Measurements from ENCODE around the gene SWSAP1.
"Not testable (repeated sequence)": the region's sequence is repeated elsewhere in the genome, so short reads cannot be mapped to it uniquely, and the experiment has no call there.

The SWSAP1 gene

DNA sequence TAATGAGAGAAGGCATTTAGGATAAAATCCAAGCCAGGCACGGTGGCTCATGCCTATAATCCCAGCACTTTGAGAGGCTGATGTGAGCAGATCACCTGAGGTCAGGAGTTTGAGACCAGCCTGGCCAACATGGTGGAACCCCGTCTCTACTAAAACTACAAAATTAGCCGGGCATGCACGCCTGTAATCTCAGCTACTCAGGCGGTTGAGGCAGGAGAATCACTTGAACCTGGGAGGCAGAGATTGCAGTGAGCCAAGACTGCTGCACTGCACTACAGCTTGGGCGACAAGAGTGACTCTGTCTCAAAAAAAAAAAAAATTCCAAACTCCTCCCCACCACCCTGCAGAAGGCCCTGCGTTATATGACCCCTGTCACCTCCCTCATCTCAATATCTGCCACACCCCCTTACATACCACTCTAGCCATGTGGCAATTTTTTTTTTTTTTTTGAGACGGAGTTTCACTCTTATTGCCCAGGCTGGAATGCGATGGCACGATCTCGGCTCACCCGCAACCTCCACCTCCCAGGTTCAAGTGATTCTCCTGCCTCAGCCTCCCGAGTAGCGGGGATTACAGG, 4.9 kb downstream of the SWSAP1 start:
- DNase-seq: not testable (repeated sequence)

DNA sequence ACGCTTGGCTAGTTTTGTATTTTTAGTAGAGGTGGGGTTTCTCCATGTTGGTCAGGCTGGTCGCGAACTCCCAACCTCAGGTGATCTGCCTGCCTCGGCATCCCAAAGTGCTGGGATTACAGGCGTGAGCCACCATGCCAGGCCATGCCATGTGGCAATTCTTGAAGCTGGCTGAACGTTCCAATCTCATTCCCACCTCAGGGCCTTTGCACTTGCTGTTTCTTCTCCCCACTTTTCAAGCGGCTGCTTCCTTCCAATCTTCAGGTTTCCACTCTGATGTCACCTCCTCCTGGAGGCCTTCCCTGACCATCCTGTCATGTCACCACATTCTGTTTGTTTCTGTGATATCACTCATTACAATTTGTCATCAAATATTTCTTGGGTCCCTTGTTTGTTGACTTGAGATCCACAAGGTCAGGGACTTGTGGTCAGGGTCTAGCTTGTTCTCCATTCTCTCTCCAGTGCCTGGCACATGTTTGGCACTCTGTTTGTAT, 5.4 kb downstream of the SWSAP1 start:
- DNase-seq: no peak

DNA sequence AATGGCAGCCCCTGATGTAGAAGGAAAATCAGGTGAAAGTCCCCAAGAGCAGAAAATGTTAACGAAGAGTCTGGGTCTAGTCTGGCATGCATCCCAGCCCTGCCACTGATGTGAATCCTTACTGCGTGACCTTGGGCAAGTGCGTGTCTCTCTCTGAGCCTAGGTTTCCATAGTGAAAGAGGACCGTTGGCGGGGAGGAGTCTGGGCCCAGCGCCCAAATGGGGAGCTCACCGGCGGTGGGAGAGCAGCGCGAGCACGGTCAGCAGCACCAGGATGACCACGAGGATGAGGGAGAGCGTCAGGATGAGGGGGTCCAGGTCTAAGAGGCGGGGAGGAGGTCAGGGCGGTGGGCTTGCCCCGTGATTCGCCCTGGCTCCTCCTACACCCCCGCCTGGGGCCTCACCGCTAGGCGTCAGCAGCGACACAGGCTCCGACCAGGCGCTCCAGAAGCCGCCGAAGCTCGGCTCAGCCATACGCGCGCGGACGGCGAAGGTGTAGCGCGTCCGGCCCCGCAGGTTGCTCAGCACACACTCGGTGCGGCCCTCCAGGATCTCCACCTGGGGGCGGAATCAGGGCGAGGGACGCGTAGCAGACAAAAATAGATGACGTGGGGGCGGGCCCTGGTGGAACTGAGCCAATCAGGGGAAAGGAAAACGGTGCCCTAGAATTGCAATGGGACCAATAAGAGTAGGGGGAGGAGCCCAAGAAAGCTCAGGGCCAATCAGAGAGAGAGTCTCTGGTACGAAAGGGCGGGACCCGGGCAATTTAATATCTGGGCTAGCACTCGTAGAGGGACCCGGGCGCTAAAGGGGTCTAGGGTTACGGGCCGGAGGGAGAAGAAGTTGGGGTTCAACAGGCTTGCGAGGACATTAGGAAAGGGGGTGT, 6.4 kb downstream of the SWSAP1 start:
- DNase-seq: peak; percentile 71

DNA sequence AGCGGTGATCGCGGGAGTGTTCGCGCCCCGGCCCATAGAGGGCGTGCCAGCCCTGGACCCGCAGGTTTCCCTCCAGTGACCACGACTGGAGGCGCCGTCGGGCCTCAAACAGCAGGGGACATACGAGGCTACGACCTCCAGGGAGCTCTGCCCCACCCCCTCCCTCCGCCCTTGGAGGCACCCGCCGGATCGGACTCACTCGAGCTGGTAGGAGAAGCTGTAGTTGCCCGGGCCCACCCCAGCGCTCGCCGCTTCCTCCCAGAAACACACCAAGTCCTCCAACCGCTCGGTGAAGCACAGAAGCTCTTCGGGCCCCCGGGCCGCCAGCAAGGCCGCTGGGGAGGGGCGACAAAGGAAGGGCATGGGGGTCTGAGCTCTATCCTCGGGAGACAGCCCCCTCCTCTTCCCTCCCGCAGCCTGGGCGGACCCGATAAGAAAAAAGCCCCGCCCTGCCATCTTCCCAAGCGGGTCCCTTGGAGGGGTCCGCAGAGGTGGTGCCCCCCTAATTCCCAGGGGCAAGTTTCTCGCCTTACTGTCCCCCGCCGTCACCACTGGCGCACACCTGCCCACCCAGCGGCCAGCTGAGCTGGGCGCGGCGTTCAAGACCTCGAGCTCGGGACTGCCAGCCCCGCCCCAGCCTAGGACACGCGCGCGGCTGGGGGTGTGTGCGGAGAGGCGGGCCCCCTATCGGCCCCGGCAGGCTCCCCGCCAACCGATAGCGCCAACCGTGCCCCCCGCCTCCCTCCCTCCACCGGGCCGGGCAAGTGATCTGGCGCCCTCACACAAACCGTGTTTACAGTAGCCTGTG, 8.6 kb downstream of the SWSAP1 start:
- DNase-seq: no peak

DNA sequence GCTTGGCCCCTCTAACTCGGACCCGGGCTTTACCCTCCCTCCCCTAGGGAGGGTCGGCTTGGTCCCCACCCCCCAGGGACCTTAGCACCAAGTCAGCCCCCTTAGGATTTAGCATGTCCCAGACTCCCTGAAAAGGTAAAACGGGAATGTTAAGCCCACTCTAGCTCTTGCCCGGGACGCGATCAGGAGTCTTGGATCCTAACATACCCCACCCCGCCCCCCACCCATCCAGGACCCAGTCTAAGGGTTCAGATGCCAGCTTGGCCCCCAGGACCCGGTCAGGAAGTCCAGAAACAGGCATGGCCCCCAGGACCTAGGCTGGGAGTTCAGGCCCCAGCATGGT, 9.2 kb downstream of the SWSAP1 start:
- no peak for DNase-seq

DNA sequence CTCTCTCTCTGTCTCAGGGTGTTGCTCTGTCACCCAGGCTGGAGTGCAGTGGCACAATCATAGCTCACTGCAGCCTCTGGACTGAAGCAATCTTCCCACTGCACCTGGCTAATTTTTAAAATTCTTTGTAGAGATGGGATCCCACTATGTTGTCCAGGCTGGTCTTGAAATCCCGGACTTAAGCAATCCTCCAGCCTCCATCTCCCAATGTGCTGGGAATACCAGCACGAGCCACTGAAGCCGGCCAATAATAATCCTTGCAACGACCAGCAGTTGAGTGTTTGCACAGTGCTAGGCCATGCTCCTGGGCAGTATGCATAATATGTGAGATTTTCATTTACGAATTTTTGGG, 10.3 kb downstream of the SWSAP1 start:
- no peak for DNase-seq

DNA sequence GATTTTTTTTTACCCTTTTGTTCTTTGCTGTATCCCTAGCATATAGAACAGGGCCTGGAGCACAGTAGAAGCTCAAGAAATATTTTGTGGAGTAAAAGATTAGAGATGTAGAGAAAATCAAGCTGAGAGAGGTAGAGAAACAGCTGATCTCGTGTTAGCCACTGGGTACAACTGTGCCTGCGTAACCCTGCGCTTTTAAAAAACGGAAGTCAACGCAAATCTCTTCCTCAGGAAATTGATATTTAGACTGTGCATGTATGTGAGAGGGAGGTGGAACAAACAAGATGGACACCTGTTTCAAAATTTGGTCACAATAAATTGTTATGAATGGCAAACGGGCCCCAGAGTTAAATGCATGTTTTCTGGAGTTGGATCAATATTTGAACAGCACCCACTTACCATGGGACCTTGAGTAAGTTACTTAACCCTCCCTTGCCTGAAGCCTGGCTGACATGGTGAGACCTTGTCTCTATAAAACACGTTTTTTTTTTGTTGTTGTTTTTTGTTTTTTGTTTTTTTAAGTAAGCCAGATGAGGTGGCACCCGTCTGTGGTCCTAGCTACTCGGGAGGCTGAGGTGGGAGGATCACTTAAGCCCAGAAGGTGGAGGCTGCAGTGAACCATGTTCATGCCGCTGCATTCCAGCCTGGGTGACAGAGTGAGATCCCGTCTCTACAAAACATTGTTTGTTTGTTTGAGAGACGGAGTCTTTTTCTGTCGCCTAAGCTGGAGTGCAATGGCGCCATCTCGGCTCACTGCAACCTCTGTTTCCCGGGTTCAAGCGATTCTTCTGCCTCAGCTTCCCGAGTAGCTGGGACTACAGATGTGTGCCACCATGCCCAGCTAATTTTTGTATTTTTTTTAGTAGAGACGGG, 12.9 kb downstream of the SWSAP1 start:
- no peak for DNase-seq

DNA sequence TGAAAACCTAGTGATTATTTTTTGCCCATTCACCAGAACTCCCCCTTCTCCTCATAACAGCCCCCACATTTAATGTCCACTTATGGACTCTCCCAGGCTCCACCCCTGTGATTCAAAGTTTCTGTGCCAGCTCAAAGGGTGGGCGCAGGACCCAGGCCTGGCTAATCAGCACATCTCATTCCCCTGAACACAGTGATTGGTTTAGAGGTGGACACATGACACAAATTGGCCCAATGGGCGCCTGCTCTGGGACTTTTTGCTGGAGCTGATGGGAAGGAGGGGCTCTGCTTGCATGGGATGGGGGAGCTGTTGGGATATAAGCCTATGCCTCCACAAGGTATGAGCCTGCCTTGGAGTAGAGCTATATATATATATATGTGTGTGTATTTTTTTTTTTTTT, 15.9 kb downstream of the SWSAP1 start:
- DNase-seq: no peak

DNA sequence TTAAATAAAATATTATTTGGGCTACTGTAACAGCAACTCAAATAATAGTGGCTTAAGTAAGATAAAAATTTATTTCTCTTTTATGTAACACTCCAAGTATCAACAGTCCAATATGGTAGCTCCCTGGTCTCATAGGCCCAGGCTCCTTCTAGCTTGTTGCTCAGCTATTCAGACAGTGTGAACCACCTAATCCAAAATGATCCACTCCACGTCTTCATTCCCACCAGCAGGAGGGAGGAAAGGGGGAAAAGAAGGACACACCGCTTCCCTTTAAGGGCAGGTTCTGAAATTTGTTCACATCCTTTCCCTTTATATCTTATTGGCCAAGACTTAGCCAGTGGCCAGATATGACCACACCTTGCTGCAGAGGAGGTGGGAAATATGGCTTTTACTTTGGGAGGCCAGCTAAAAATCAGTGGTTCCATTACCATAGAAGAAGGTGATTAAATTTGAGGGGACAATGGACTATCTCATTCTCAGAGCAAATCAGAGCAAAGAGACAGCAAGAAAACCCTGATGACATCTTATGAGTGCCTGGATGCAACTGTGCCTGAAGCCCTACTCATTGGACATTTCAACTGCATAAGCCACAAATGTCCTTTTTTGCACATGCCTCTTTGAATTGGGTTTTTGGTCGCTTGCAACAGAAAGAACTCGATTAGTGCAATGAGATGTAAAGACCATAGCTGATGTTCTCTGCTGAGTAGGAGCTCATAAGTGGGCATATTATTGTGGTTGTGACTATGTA, 16.6 kb downstream of the SWSAP1 start:
- DNase-seq: no peak

DNA sequence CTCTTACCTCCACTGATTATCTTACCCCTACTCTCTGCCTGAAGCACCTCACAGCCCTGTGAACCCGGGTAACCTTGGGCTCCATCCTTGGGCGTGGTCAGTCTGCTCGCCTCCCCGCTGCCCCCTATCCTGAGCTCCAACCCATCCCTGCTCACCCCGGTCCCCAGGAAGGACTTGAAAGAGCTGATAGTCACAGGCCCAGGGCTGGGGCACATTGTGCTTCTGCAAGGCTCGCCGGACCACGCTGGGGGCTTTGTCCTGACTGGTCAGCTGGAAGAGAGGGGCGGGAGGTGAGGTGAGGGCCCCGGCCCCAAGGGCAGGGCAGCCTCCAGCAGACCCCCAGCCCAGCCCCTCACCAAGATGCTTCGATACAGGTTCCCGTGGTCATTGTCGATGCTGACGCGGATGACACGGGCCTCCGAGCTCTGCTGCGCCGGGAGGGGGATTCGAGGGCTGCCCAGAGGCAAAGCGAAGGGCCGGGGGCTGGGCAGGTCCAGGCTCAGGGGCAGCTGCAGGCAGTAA, 22.7 kb downstream of the SWSAP1 start:
- no peak for DNase-seq

DNA sequence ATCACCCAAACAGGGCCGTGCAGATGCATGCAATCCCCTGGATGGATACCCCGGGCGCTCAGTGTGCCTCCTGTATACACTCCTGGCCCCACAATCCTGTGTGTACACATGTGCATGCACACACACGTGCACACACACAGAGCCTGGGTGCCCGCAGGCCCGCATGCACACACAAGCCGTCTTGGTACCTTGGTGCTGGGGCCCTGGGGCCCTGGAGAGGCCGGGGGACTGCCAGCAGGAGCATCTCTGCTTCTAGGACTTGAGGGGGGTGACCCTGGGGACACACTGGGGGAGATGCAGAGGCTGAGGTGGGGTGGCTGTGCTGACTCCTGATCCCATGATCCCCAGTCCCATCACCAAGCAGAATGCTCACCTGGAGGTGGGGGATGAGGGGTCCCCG, 25.2 kb downstream of the SWSAP1 start:
- DNase-seq: no peak

DNA sequence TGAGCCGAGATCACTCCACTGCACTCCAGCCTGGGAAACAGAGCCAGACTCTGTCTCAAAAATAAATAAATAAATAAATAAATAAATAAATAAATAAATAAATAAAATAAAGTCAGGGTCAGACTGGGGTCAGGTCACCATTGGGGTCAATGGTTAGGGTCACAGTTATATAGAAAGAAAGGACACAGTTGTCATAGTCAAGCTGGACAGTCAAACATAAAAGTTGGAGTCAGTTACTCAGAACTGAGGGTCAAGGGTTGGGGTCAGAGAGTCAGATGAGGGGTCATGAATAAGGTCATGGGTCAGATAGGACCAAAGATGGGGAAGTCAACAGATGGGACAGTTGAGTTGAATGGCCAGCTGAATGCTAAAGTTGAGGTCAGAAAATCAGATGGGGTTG, 26.3 kb downstream of the SWSAP1 start:
- DNase-seq: no peak

DNA sequence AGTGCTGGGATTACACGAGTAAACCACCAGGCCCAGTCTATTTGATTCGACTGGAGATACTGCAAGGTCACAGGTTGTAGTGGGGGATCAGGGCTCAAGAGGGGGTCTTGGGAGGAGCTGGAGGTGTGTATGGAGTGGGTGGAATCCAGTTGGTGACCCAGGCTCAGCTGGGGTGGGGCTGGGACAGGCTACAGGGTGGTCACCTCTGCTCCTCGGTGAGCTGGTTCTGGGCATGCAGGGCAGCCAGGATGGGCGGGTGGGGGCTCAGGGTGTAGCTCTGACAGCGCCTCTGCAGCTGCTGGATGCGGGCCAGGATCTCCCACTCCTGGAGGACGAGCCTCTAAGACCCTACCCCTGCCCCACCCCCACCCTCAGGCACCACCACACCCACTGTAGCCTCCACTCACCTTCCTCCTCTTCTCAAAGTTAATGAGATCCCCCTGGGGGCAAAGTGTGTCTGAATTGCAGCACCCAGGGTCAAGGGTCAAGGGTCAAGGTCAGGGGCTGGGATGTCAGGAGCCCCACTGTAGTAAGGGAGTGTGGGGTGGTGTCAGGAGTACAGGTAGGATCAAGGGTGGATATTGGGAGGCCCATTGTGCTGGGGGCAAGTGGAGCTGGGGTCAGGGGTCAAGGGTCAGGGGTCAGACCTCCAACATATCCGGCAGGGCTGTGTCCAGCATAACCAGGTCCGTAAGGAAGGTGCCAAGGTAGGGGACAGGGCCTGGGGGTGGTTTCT, 27.5 kb downstream of the SWSAP1 start:
- DNase-seq: no peak

DNA sequence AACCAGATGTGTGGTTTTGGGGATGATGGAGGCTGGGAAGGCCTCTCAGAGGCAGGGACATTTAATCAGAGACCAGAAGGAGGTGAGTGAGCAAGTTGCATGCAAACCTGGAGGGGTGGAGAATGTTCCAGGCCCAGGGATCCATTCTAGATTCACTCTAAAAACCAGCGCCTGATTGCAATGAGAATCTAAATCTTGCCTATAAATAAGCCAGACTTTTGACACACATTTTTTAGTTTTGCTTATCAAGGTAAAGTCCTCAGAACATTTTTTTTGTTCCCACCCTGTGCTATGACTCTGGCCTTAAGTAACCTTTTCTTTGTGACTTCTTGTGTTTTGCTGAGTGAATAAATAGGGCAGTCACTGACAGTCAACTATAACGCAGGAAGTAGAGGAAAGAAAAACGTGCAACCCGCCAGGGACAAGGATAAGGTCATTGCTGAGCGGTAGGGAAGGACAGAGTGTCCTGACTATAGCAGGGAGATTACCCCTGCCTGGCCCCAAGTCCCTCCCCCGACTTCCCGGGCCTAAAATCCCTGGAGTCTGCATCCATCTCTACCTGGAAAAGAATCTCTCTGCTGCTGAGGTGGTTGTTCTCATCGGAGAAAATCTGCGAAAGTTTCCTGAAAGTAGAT, 30.2 kb downstream of the SWSAP1 start:
- DNase-seq: no peak

DNA sequence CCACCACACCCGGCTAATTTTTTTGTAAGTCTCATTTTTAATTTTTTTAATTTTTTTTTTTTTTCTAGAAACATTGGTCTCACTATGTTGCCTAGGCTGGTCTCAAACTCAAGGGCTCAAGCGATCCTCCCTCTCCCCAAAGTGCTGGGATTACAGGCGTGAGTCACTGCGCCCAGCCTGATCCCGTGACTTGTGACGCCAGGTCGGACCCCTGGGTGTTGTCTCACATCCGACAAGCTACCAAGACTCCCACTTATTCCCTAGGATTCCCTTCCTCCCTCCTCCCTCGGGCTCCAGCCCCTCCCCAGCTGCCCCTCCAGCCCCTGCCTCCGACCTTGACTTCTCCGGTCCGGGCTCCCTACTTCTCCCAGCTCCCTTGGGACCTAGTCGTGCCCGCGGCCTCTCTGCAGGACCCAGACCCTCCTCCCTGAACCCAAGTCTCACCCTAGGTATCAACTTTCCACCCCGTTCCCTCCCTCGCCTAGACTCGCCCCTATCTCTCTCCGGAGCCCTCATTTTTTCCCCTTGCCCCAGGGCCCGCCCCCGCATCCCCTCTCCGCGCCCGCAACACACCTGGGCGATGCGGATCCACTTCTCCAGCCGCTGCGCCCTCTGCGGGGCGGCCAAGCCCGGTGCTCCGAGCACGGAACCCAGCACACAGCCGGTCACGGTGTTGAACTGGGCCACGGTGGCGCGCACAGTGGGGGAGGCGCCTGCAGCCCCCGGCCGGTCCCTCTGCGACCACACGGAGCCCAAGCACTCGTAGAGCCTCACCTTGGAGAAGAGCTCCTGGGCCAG, 31.6 kb downstream of the SWSAP1 start:
- DNase-seq: no peak

DNA sequence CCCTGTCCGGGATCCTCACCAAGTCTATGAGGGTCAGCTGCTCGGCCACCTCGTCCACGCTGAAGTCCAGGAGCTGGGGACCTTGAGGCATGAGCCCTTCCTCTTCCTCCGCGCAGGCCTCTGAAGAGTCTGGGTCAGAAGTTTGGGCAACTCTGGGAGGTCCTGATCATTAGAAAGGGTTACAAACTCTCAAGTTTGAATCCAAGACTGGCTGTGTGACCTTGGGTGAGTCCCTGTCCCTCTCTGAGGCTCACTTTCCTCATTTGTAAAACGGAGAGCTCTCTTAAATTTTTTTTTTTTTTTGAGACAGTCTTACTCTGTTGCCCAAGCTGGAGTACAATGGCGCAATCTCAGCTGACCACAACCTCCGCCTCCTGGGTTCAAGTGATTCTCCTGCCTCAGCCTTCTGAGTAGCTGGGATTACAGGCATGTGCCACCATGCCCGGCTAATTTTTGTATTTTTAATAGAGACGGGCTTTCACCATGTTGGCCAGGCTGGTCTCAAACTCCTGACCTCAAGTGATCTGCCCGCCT, 32.3 kb downstream of the SWSAP1 start:
- not testable (repeated sequence) for DNase-seq

DNA sequence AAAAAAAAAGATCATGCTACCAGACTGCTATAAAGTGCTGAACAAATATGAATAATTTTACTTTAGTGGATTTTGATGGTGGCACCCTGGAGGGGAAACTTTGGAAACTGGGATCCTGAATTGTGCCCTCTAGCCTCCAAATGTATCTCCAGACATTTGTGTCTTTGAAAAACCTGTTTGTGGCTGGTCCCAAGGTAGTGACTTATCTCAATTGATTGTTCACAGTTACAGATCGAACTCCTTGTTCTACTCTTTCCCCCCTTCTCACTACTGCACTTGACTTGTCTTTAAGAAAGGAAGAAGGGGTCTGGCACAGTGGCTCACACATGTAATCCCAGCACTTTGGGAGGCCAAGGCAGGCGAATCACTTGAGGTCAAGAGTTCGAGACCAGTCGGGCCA, 34.1 kb downstream of the SWSAP1 start:
- DNase-seq: no peak

DNA sequence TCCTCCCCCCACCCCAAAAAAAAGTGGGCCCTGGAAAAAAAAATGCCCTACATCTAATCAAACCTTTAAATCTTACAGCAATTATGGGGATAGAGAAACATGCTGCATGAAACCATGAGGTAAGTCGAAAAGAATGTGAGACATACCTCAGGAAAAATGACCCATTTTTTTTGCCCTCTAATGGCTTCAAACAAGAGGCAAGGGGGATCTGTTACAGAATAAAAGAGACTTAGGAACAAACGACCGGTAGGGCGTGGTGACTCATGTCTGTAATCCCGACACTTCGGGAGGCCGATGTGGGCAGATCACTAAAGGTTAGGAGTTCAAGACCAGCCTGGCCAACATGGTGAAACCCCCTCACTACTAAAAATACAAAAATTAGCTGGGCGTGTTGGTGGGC, 36.2 kb downstream of the SWSAP1 start:
- no peak for DNase-seq

DNA sequence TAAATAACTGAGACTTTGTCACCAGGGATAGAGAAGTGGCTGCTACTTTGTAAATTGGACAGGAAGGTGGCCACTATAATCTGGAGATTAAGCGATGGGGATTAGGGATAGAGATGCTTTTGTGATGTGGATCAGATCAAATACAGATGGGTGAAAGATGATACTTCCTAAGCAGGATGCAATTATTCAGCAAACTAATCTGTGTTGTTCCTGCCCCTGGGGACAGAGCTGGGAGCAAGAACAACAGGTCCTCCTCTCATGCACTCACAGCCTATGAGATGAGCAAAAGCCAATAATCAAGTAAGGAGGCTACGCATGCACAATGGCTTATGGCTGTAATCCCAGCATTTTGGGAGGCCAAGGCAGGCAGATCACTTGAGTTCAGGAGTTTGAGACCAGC, 40.1 kb downstream of the SWSAP1 start:
- DNase-seq: no peak
